IMR-90 (cell line): ENCODE measurements around the gene EBI3. TPM values are rescaled to one million over a fixed set of nuclear protein-coding genes. Genes with fewer than 3 reads are reported as not detected.
"Not testable (repeated sequence)": the region's sequence is repeated elsewhere in the genome, so short reads cannot be mapped to it uniquely, and the experiment has no call there.

Experiments
- ATAC-seq: fragments of 200-7000 bp; cut with Tn5 transposase; 2 replicates; pipeline ENCODE4 v1.9.1; 2020; ENCODE audit warnings: low read depth, mild to moderate bottlenecking, moderate library complexity
- BruUV-seq: library from RNA; stranded (reverse); fragments of 400-500 nt; replicated peaks from 2 replicates; lab custom pipeline; 2021; lab: Mats Ljungman, UMichigan
- CTCF ChIA-PET: fragments of 300-600 bp; formaldehyde crosslinking; extraction: SDS; loops from one replicate; lab custom pipeline; 2021; ENCODE audit warnings: antibody characterized with exemption; lab: Yijun Ruan, JAX
- POLR2A ChIA-PET: fragments of 300-600 bp; sonication (Branson Sonifier 250); formaldehyde crosslinking; loops from one replicate; lab custom pipeline; 2022; ENCODE audit warnings: antibody characterized with exemption; ENCODE audit not compliant: unreplicated experiment; lab: Charles Lee
- DNase-seq: peaks from one replicate; pipeline ENCODE4 v3.0.0; 2013
- H2AFZ ChIP-seq: replicated peaks from 2 replicates; pipeline ENCODE3; 2013; ENCODE audit warnings: low read length, mild to moderate bottlenecking; ENCODE audit not compliant: poor library complexity
- H2AK5ac ChIP-seq: 2 replicates; pipeline ENCODE4 v1.6.1; 2013; ENCODE audit warnings: low read depth, low read length, inconsistent platforms
- H2AK9ac ChIP-seq: replicated peaks from 2 replicates; pipeline ENCODE3; 2013; ENCODE audit warnings: mild to moderate bottlenecking, low read depth, low read length, moderate library complexity; ENCODE audit not compliant: poor library complexity
- H2BK120ac ChIP-seq: 2 replicates; pipeline ENCODE4 v1.6.1; 2013; ENCODE audit warnings: low read depth, low read length, inconsistent platforms
- H2BK15ac ChIP-seq: 3 replicates; pipeline ENCODE4 v1.6.1; 2013; ENCODE audit warnings: low read depth, low read length, inconsistent platforms
- H2BK20ac ChIP-seq: 2 replicates; pipeline ENCODE4 v1.6.1; 2013; ENCODE audit warnings: low read depth, mild to moderate bottlenecking, inconsistent platforms, low read length, moderate library complexity
- H2BK5ac ChIP-seq: 2 replicates; pipeline ENCODE4 v1.6.1; 2013; ENCODE audit warnings: mild to moderate bottlenecking, low read depth, low read length, inconsistent platforms; ENCODE audit not compliant: poor library complexity, severe bottlenecking
- H3K14ac ChIP-seq: replicated peaks from 2 replicates; pipeline ENCODE4 v1.6.1; 2013; ENCODE audit warnings: low read depth, low read length, inconsistent platforms
- H3K18ac ChIP-seq: 2 replicates; pipeline ENCODE4 v1.6.1; 2013; ENCODE audit warnings: low read depth, low read length, control low read depth
- H3K23ac ChIP-seq: 2 replicates; pipeline ENCODE4 v1.6.1; 2013; ENCODE audit warnings: low read depth, low read length, inconsistent platforms
- H3K27ac ChIP-seq: 2 replicates; pipeline ENCODE4 v1.5.1; 2013; ENCODE audit warnings: mild to moderate bottlenecking, control low read depth, low read length; ENCODE audit not compliant: insufficient read depth
- H3K27me3 ChIP-seq: 2 replicates; pipeline ENCODE4 v1.6.1; 2013; ENCODE audit warnings: low read length; ENCODE audit not compliant: control insufficient read depth, insufficient read depth
- H3K36me3 ChIP-seq: 2 replicates; pipeline ENCODE4 v1.6.1; 2013; ENCODE audit warnings: low read length, mixed read lengths; ENCODE audit not compliant: control insufficient read depth, insufficient read depth
- H3K4ac ChIP-seq: 2 replicates; pipeline ENCODE4 v1.6.1; 2013; ENCODE audit warnings: low read depth, low read length, inconsistent platforms
- H3K4me1 ChIP-seq: 2 replicates; pipeline ENCODE4 v1.6.1; 2013; ENCODE audit warnings: low read length, mixed read lengths; ENCODE audit not compliant: control insufficient read depth, insufficient read depth
- H3K4me2 ChIP-seq: 2 replicates; pipeline ENCODE4 v1.6.1; 2013; ENCODE audit warnings: low read depth, mild to moderate bottlenecking, control low read depth, low read length, moderate library complexity
- H3K4me3 ChIP-seq: 2 replicates; pipeline ENCODE4 v1.5.1; 2013; ENCODE audit warnings: low read depth, mild to moderate bottlenecking, control low read depth, low read length, moderate library complexity; ENCODE audit not compliant: insufficient read depth
- H3K56ac ChIP-seq: 2 replicates; pipeline ENCODE4 v1.6.1; 2013; ENCODE audit warnings: low read length, inconsistent platforms; ENCODE audit not compliant: insufficient read depth; ENCODE audit errors: extremely low read depth
- H3K79me1 ChIP-seq, 2 experiments: 2 replicates each; pipeline ENCODE4 v1.6.1; 2013; ENCODE audit warnings: low read length in 2 of 2, inconsistent platforms in 1 of 2, low read depth in 1 of 2
- H3K9ac ChIP-seq: 2 replicates; pipeline ENCODE4 v1.6.1; 2013; ENCODE audit warnings: low read depth, low read length, control low read depth
- H3K9me1 ChIP-seq: 2 replicates; pipeline ENCODE4 v1.6.1; 2013; ENCODE audit warnings: low read length, inconsistent platforms; ENCODE audit not compliant: insufficient read depth
- H3K9me3 ChIP-seq: 2 replicates; pipeline ENCODE4 v1.6.1; 2013; ENCODE audit warnings: low read length; ENCODE audit not compliant: control insufficient read depth, insufficient read depth
- H4K20me1 ChIP-seq: 2 replicates; pipeline ENCODE4 v1.6.1; 2013; ENCODE audit warnings: low read length, inconsistent platforms; ENCODE audit not compliant: insufficient read depth
- H4K5ac ChIP-seq: 2 replicates; pipeline ENCODE4 v1.6.1; 2013; ENCODE audit warnings: mild to moderate bottlenecking, low read depth, low read length, control low read depth
- H4K8ac ChIP-seq, 2 experiments: 2 replicates each; pipeline ENCODE4 v1.6.1; 2013; ENCODE audit warnings: low read depth in 2 of 2, low read length in 2 of 2, control low read depth in 1 of 2, inconsistent platforms in 1 of 2
- H4K91ac ChIP-seq: 2 replicates; pipeline ENCODE4 v1.6.1; 2013; ENCODE audit warnings: low read depth, low read length, inconsistent platforms; ENCODE audit not compliant: insufficient read depth
- WGBS, 2 experiments: methylation state at CpG; one replicate each; pipeline versions ENCODE4 v1.1.5 to v1.1.7; 2013; ENCODE audit warnings: missing lambda C conversion rate in 2 of 2; ENCODE audit not compliant: insufficient read length in 1 of 2; ENCODE audit errors: extremely low coverage in 2 of 2; 5-methylcytosine and 5-hydroxymethylcytosine counted together
- dilution Hi-C: fragments of 300-500 bp; cut with HindIII; formaldehyde crosslinking; loops from one replicate; pipeline ENCODE4 v1.14.3; 2018; ENCODE audit warnings: low sequenced_read_pairs; ENCODE audit not compliant: unreplicated experiment
- in situ Hi-C: fragments of 300-500 bp; cut with MboI; formaldehyde crosslinking; loops from 3 replicates; pipeline ENCODE4 v1.14.3; 2019; ENCODE audit warnings: low sequenced_read_pairs, inconsistent platforms, mixed read lengths
- intact Hi-C: fragments of 100-400 bp; cut with micrococcal nuclease; formaldehyde crosslinking; loops from 2 replicates; pipeline ENCODE4 v1.10.0; 2022
- polyA plus RNA-seq, 3 experiments: library from polyadenylated mRNA; depleted of rRNA; stranded (reverse); fragments of >200 nt; gene quantifications; 2 replicates each; pipeline ENCODE4 v1.2.3, GENCODE V29; 2012; ENCODE audit warnings: low replicate concordance in 1 of 3
- total RNA-seq: library from RNA; depleted of rRNA; stranded (reverse); fragments of >200 nt; gene quantifications from 2 replicates; pipeline ENCODE4 v1.2.3, GENCODE V29; 2012

The EBI3 gene
- total and polyA plus RNA-seq, 2 of the 4 experiments (the other 2 are of a cell fraction) = 0.36 to 2.7 TPM

DNA sequence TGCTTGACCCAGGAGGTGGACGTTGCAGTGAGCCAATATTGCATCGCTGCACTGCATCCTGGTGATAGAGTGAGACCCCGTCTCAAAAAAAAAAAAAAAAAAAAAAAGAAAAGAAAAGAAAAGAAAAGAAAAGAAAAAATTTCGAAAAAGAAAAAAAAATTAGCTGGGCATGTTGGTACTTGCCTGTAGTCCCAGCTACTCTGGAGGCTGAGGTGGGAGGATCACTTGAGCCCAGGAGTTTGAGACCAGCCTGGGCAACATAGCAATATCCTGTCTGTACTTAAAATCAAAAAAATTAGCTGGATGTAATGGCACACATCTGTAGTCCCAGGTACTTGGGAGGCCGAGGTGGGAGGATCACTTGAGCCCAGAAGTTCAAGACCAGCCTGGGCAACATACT is 2.8 kb downstream of the EBI3 start:
- H3K4ac ChIP-seq, POLR2A ChIA-PET, DNase-seq, H3K18ac ChIP-seq, H3K27ac ChIP-seq, H3K9ac ChIP-seq, H3K56ac ChIP-seq, intact Hi-C loops, H2AK5ac ChIP-seq, H2BK120ac ChIP-seq, H4K91ac ChIP-seq, H3K9me1 ChIP-seq, H3K23ac ChIP-seq, BruUV-seq, H3K4me3 ChIP-seq, H3K36me3 ChIP-seq, H4K8ac ChIP-seq, H3K9me3 ChIP-seq, H4K5ac ChIP-seq, H3K14ac ChIP-seq, H2BK5ac ChIP-seq, H4K20me1 ChIP-seq, H3K4me1 ChIP-seq, H3K4me2 ChIP-seq, ATAC-seq, CTCF ChIA-PET, H2BK15ac ChIP-seq, in situ Hi-C loops, H2AK9ac ChIP-seq, H2AFZ ChIP-seq, H2BK20ac ChIP-seq, H3K79me1 ChIP-seq, dilution Hi-C loops: not testable (repeated sequence)
- peaks cover 12% of the 10 kb centered on the region for H3K27me3 ChIP-seq
- 77% methylated on average over 3 of the region's 5 CpGs; no CpG with 5 or more reads in 1 of the 2 experiments for WGBS, 2 experiments
